Astrocyte (in vitro differentiated cells and primary cell): ENCODE measurements around the gene KRTAP2-1.

Experiments
- EZH2 ChIP-seq: IDR thresholded peaks from 2 replicates; pipeline ENCODE4 v1.6.1; 2012; ENCODE audit warnings: mild to moderate bottlenecking, low read length, inconsistent platforms; ENCODE audit not compliant: insufficient read depth
- TF ChIP-seq, protein P1 (sequence below): IDR thresholded peaks from 2 replicates; pipeline ENCODE4 v1.5.1; 2011; ENCODE audit warnings: low read depth, mild to moderate bottlenecking, inconsistent platforms, low read length, moderate library complexity; ENCODE audit not compliant: insufficient read depth

- TF ChIP-seq, protein P1, sequence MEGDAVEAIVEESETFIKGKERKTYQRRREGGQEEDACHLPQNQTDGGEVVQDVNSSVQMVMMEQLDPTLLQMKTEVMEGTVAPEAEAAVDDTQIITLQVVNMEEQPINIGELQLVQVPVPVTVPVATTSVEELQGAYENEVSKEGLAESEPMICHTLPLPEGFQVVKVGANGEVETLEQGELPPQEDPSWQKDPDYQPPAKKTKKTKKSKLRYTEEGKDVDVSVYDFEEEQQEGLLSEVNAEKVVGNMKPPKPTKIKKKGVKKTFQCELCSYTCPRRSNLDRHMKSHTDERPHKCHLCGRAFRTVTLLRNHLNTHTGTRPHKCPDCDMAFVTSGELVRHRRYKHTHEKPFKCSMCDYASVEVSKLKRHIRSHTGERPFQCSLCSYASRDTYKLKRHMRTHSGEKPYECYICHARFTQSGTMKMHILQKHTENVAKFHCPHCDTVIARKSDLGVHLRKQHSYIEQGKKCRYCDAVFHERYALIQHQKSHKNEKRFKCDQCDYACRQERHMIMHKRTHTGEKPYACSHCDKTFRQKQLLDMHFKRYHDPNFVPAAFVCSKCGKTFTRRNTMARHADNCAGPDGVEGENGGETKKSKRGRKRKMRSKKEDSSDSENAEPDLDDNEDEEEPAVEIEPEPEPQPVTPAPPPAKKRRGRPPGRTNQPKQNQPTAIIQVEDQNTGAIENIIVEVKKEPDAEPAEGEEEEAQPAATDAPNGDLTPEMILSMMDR, result no peak
- TF ChIP-seq EZH2, result no peak
Observed at GRCh38 chr17:41003926-41004325, 43.2 kb downstream of the KRTAP2-1 start.
